ENCODE data around the gene TOMM70. TPM values are rescaled to one million over a fixed set of nuclear protein-coding genes. Genes with fewer than 3 reads are reported as not detected.
"Not testable (repeated sequence)": the region's sequence is repeated elsewhere in the genome, so short reads cannot be mapped to it uniquely, and the experiment has no call there.

Gene TOMM70
- polyA plus RNA-seq, 3 donors = 17.3 to 27.0 (median 23.5) TPM

GRCh38 chr3:100384733-100385525, 16.0 kb downstream of the TOMM70 start:
- WGBS, 3 donors = 86 to 88% (median 88%) methylated on average over 8 of the region's 8 CpGs
- no peak overlapping the region for H3K27ac ChIP-seq (ENCODE audit: low read depth, low read length)

- H3K27ac ChIP-seq (ENCODE audit: low read depth, low read length) = no peak overlapping the region
- 94 to 98% (median 97%) methylated on average over 4 of the region's 4 CpGs for WGBS, 3 donors
These were observed 24.6 kb downstream of the TOMM70 start for GRCh38 chr3:100376301-100376700.

- no peak overlapping the region for H3K27ac ChIP-seq (ENCODE audit: low read depth, low read length)
These were observed 26.4 kb downstream of the TOMM70 start for GRCh38 chr3:100374521-100374920.

- H3K27ac ChIP-seq (ENCODE audit: low read depth, low read length) = no peak overlapping the region
- 91 to 92% (median 91%) methylated on average over 1 of the region's 1 CpG for WGBS, 3 donors
These were observed 30.1 kb downstream of the TOMM70 start for GRCh38 chr3:100370756-100371155.

- no peak overlapping the region for H3K27ac ChIP-seq (ENCODE audit: low read depth, low read length)
- WGBS, 3 donors = 70 to 83% (median 70%) methylated on average over 8 of the region's 8 CpGs
These were observed 32.4 kb downstream of the TOMM70 start for GRCh38 chr3:100368441-100368840.

GRCh38 chr3:100366424-100366823, 34.5 kb downstream of the TOMM70 start:
- WGBS, 3 donors = 68 to 84% (median 76%) methylated on average over 2 of the region's 2 CpGs
- no peak overlapping the region for H3K27ac ChIP-seq (ENCODE audit: low read depth, low read length)

GRCh38 chr3:100364421-100364820, 36.5 kb downstream of the TOMM70 start:
- 91 to 96% (median 95%) methylated on average over 3 of the region's 3 CpGs for WGBS, 3 donors
- no peak overlapping the region for H3K27ac ChIP-seq (ENCODE audit: low read depth, low read length)

GRCh38 chr3:100361897-100362296, 39.0 kb downstream of the TOMM70 start:
- H3K27ac ChIP-seq (ENCODE audit: low read depth, low read length) = no peak overlapping the region
- WGBS, 3 donors = 68 to 81% (median 75%) methylated on average over 1 of the region's 1 CpG

- WGBS, 3 donors = 84 to 94% (median 94%) methylated on average over 4 of the region's 4 CpGs
- H3K27ac ChIP-seq (ENCODE audit: low read depth, low read length) = no peak overlapping the region
These were observed 40.0 kb downstream of the TOMM70 start for GRCh38 chr3:100360757-100361496.

GRCh38 chr3:100359035-100359434, 41.9 kb downstream of the TOMM70 start:
- WGBS, 3 donors = 91 to 95% (median 93%) methylated on average over 3 of the region's 3 CpGs
- no peak overlapping the region for H3K27ac ChIP-seq (ENCODE audit: low read depth, low read length)

GRCh38 chr3:100358413-100358812, 42.5 kb downstream of the TOMM70 start:
- whole genome bisulfite sequencing, 3 donors = 73 to 92% (median 82%) methylated on average over 2 of the region's 2 CpGs

GRCh38 chr3:100354850-100355249, 46.0 kb downstream of the TOMM70 start:
- WGBS, 3 donors = 69 to 92% (median 90%) methylated on average over 3 of the region's 3 CpGs

More at GRCh38 chr3:100358413-100358812, 42.5 kb downstream of the TOMM70 start:
- no peak overlapping the region for H3K27ac ChIP-seq (ENCODE audit: low read depth, low read length)

GRCh38 chr3:100352296-100353231, 48.3 kb downstream of the TOMM70 start:
- 89 to 95% (median 94%) methylated on average over 10 of the region's 10 CpGs for WGBS, 3 donors
- no peak overlapping the region for H3K27ac ChIP-seq (ENCODE audit: low read depth, low read length)

More at GRCh38 chr3:100354850-100355249, 46.0 kb downstream of the TOMM70 start:
- no peak overlapping the region for H3K27ac ChIP-seq (ENCODE audit: low read depth, low read length)

GRCh38 chr3:100351770-100352169, 49.1 kb downstream of the TOMM70 start:
- not testable (repeated sequence) for H3K27ac ChIP-seq (ENCODE audit: low read depth, low read length)
- 95 to 100% (median 100%) methylated on average over 1 to 2 of the region's 2 CpGs for WGBS, 3 donors

- no peak overlapping the region for H3K27ac ChIP-seq (ENCODE audit: low read depth, low read length)
- 93 to 95% (median 95%) methylated on average over 5 of the region's 5 CpGs for WGBS, 3 donors
These were observed 52.2 kb downstream of the TOMM70 start for GRCh38 chr3:100348727-100349126.

GRCh38 chr3:100340527-100340926, 60.4 kb downstream of the TOMM70 start:
- 52 to 90% (median 66%) methylated on average over 1 of the region's 1 CpG for WGBS, 3 donors
- H3K27ac ChIP-seq (ENCODE audit: low read depth, low read length) = no peak overlapping the region

GRCh38 chr3:100339786-100340185, 61.1 kb downstream of the TOMM70 start:
- WGBS, 3 donors = 95 to 96% (median 96%) methylated on average over 5 of the region's 5 CpGs

GRCh38 chr3:100338911-100339310, 62.0 kb downstream of the TOMM70 start:
- H3K27ac ChIP-seq (ENCODE audit: low read depth, low read length) = no peak overlapping the region
- 89 to 92% (median 89%) methylated on average over 10 of the region's 10 CpGs for WGBS, 3 donors

More at GRCh38 chr3:100339786-100340185, 61.1 kb downstream of the TOMM70 start:
- H3K27ac ChIP-seq (ENCODE audit: low read depth, low read length) = no peak overlapping the region
